Esophagus muscularis mucosa (tissue), 4 donors: ENCODE results near the gene PTPMT1. TPM values are rescaled to one million over a fixed set of nuclear protein-coding genes. Genes with fewer than 3 reads are reported as not detected.

Source experiments
- DNase-seq: peaks from one replicate; pipeline ENCODE4 v3.0.0-alpha.2; 2017; ENCODE audit errors: extremely low spot score
- H3K27ac ChIP-seq, 4 donors: fragments of 200-600 bp; sonication (generic); replicated peaks in 1 of 4; 1 replicate in 3 of 4; 2 replicates in 1 of 4; pipeline ENCODE4 v1.5.1; 2016 to 2019; ENCODE audit warnings: mild to moderate bottlenecking in 1 of 4
- H3K27me3 ChIP-seq, 4 donors: fragments of 200-600 bp; sonication (generic); one replicate each; pipeline versions ENCODE4 v1.5.1 to v1.6.0; 2016 to 2019
- H3K36me3 ChIP-seq, 4 donors: fragments of 200-600 bp; sonication (generic); one replicate each; pipeline ENCODE4 v1.5.1; 2016 to 2019
- H3K4me1 ChIP-seq, 4 donors: fragments of 200-600 bp; sonication (generic); one replicate each; pipeline ENCODE4 v1.5.1; 2016 to 2019
- H3K4me3 ChIP-seq, 4 donors: fragments of 200-600 bp; sonication (generic); 1 replicate in 2 of 4; 2 replicates in 2 of 4; pipeline ENCODE4 v1.5.1; 2016 to 2019; ENCODE audit warnings: mild to moderate bottlenecking in 4 of 4, moderate library complexity in 1 of 4
- H3K9me3 ChIP-seq, 4 donors: fragments of 200-600 bp; sonication (generic); 1 replicate in 3 of 4; 2 replicates in 1 of 4; pipeline ENCODE4 v1.5.1; 2016 to 2019
- CTCF ChIP-seq, 3 experiments: fragments of 200-600 bp in 2 of 3; fragments of 450-650 bp in 1 of 3; sonication (generic) in 2 of 3; IDR thresholded peaks; one replicate each; pipeline ENCODE4 v1.5.1; 2017 to 2019; ENCODE audit warnings: antibody characterized with exemption in 3 of 3, mild to moderate bottlenecking in 2 of 3, moderate library complexity in 1 of 3
- EP300 ChIP-seq: sonication (generic); formaldehyde crosslinking; IDR thresholded peaks from one replicate; pipeline ENCODE4 v1.6.1; 2017; ENCODE audit warnings: antibody characterized with exemption
- POLR2A ChIP-seq: fragments of 450-650 bp; IDR thresholded peaks from one replicate; pipeline ENCODE4 v1.6.1; 2017; ENCODE audit warnings: antibody characterized with exemption, moderate library complexity, mild to moderate bottlenecking, low read depth
- POLR2AphosphoS5 ChIP-seq, 2 donors: sonication (generic); formaldehyde crosslinking; IDR thresholded peaks; one replicate each; pipeline ENCODE4 v1.6.1; 2017; ENCODE audit warnings: antibody characterized with exemption in 2 of 2
- WGBS: methylation state at CpG from one replicate; pipeline ENCODE4 v1.1.5; 2018; 5-methylcytosine and 5-hydroxymethylcytosine counted together
- intact Hi-C: fragments of 100-400 bp; cut with DNase I; formaldehyde crosslinking; loops from one replicate; pipeline ENCODE4 v1.15.1; 2023
- total RNA-seq, 4 donors: library from RNA; depleted of rRNA; stranded (reverse); fragments of >200 nt; gene quantifications; one replicate each; pipeline versions ENCODE4 v1.1.0 to v1.2.1, GENCODE V29; 2016

The PTPMT1 gene
- total RNA-seq, 4 donors from 2014 or later: 63.0 to 96.4 (median 79.6) TPM

DNA sequence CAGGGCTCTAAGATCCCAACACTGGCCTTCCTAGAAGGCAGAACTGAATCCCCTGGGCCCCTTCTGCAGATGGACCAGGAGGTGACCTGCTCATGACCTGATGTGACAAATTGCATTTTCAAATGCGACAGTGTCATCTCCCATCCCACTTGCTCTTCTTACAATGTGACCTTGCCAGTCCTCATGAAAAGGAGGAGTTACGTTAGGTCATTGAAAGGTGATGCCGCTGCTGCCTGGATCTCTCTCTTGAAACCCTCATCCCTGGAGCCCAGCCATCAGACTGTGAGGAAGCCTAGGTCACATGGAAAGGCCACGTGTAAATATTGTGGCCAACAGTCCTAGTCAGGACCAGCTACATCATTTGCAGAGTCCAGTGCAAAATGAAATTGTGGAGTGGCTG lies 34.5 kb downstream of the PTPMT1 start:
- intact Hi-C loops: no loop called here
- Histone ChIP-seq H3K4me1 (peaks cover 0 to under 1% (median 0%) of the 10 kb centered on the region in 4 donors), H3K4me3 (no peak overlapping the region), H3K27ac (no peak overlapping the region), H3K9me3 (no peaks in the 10 kb centered on the region), H3K36me3 (no peaks in the 10 kb centered on the region), H3K27me3 (peaks cover 0 to 6% (median 0%) of the 10 kb centered on the region in 4 donors)
- TF ChIP-seq EP300 (no peak), POLR2A (no peak), CTCF (IDR thresholded peaks at IDR 0.05) (no peak), POLR2AphosphoS5 (IDR thresholded peaks at IDR 0.05) (no peak)
- no peak for DNase-seq
- WGBS: 69% methylated on average over 4 of the region's 4 CpGs

GRCh38 chr11:47603295-47603694 lies 37.9 kb downstream of the PTPMT1 start:
- no peak for TF ChIP-seq CTCF (IDR thresholded peaks at IDR 0.05)
- no peak for TF ChIP-seq POLR2AphosphoS5 (IDR thresholded peaks at IDR 0.05)
- no peak for TF ChIP-seq POLR2A
- no peak for TF ChIP-seq EP300
- H3K36me3 ChIP-seq: peaks cover 0 to 3% (median 0%) of the 10 kb centered on the region in 4 donors
- no peak overlapping the region for H3K4me3 ChIP-seq
- H3K4me1 ChIP-seq: peaks cover 0 to 25% (median 3%) of the 10 kb centered on the region in 4 donors
- H3K9me3 ChIP-seq: no peaks in the 10 kb centered on the region
- no peak for DNase-seq
- no peaks in the 10 kb centered on the region for H3K27me3 ChIP-seq
- intact Hi-C loops: no loop called here
- 96% methylated on average over 4 of the region's 4 CpGs for WGBS
- H3K27ac ChIP-seq: no peak overlapping the region

- WGBS: 84% methylated on average over 3 of the region's 3 CpGs
- TF ChIP-seq CTCF (IDR thresholded peaks at IDR 0.05) (no peak), POLR2AphosphoS5 (IDR thresholded peaks at IDR 0.05) (no peak), EP300 (no peak), POLR2A (no peak)
- Histone ChIP-seq H3K9me3 (no peaks in the 10 kb centered on the region), H3K27ac (no peak overlapping the region), H3K4me3 (no peak overlapping the region), H3K27me3 (no peaks in the 10 kb centered on the region), H3K36me3 (peaks cover 0 to 18% (median 6%) of the 10 kb centered on the region in 4 donors), H3K4me1 (peaks cover 0 to 27% (median 3%) of the 10 kb centered on the region in 4 donors)
- intact Hi-C loops: no loop called here
- DNase-seq: no peak
Observed at GRCh38 chr11:47605921-47606320, 40.5 kb downstream of the PTPMT1 start.

- Histone ChIP-seq H3K4me1 (peaks cover 0 to 27% (median 3%) of the 10 kb centered on the region in 4 donors), H3K27ac (no peak overlapping the region), H3K9me3 (no peaks in the 10 kb centered on the region), H3K27me3 (no peaks in the 10 kb centered on the region), H3K4me3 (no peak overlapping the region), H3K36me3 (peaks cover 0 to 26% (median 8%) of the 10 kb centered on the region in 4 donors)
- no peak for TF ChIP-seq POLR2A
- 56% methylated on average over 2 of the region's 5 CpGs for WGBS
- no peak for DNase-seq
- intact Hi-C loops: no loop called here
Observed at GRCh38 chr11:47606731-47607130, 41.3 kb downstream of the PTPMT1 start.

- no peaks in the 10 kb centered on the region for H3K27me3 ChIP-seq
- no peak overlapping the region for H3K27ac ChIP-seq
- WGBS: 51% methylated on average over 7 of the region's 7 CpGs
- H3K9me3 ChIP-seq: no peaks in the 10 kb centered on the region
- TF ChIP-seq POLR2A (no peak), CTCF (IDR thresholded peaks at IDR 0.05) (no peak), EP300 (no peak), POLR2AphosphoS5 (IDR thresholded peaks at IDR 0.05) (no peak)
- H3K4me1 ChIP-seq: peaks cover 0 to 27% (median 3%) of the 10 kb centered on the region in 4 donors
- no peak for DNase-seq
- peaks cover 0 to 26% (median 8%) of the 10 kb centered on the region in 4 donors for H3K36me3 ChIP-seq
- H3K4me3 ChIP-seq: no peak overlapping the region
- intact Hi-C loops: no loop called here
Observed at GRCh38 chr11:47607380-47607779, 42.0 kb downstream of the PTPMT1 start.
